HEK293 (cell line): Measurements from ENCODE around the gene RAB3IP.
A peak's percentile ranks its signal among the peaks of the same experiment; 100 is the strongest.

Experiments
- CTCF ChIA-PET: fragments of 350-600 bp; formaldehyde crosslinking; extraction: SDS; loops from one replicate; lab custom pipeline; 2021; ENCODE audit warnings: antibody characterized with exemption; lab: Yijun Ruan, JAX
- POLR2A ChIA-PET: fragments of 300-600 bp; formaldehyde crosslinking; extraction: SDS; loops from one replicate; lab custom pipeline; 2020; ENCODE audit warnings: antibody characterized with exemption, inconsistent platforms; lab: Yijun Ruan, JAX
- H3K27ac ChIP-seq: fragments of 200-500 bp; sonication (Bioruptor generic); 2 replicates; pipeline ENCODE4 v1.5.1; 2014; ENCODE audit warnings: low read depth, low read length, control low read depth, inconsistent platforms; ENCODE audit errors: extremely low read depth
- H3K36me3 ChIP-seq, 2 experiments: fragments of 200-500 bp in 1 of 2; sonication (Bioruptor generic) in 1 of 2; 1 replicate in 1 of 2; 2 replicates in 1 of 2; pipeline ENCODE4 v1.5.1; 2014 to 2017; ENCODE audit warnings: inconsistent platforms in 2 of 2, low read length in 2 of 2; ENCODE audit not compliant: control insufficient read depth in 2 of 2, insufficient read depth in 1 of 2
- H3K4me1 ChIP-seq: fragments of 200-500 bp; sonication (Bioruptor generic); 2 replicates; pipeline ENCODE4 v1.5.1; 2014; ENCODE audit warnings: mild to moderate bottlenecking, low read length, inconsistent platforms; ENCODE audit not compliant: control insufficient read depth, insufficient read depth
- H3K4me3 ChIP-seq: 2 replicates; pipeline ENCODE4 v1.5.1; 2011; ENCODE audit warnings: low read depth, mild to moderate bottlenecking, control low read depth, low read length, moderate library complexity
- H3K9me3 ChIP-seq: fragments of 200-500 bp; sonication (Bioruptor generic); 2 replicates; pipeline ENCODE4 v1.5.1; 2014; ENCODE audit warnings: low read depth, low read length, inconsistent platforms; ENCODE audit not compliant: control insufficient read depth, insufficient read depth
- EGR2 ChIP-seq: fragments of 450-650 bp; formaldehyde crosslinking; IDR thresholded peaks from 2 replicates; pipeline ENCODE4 v1.5.1; 2016; ENCODE audit warnings: low read depth, missing biosample characterization, missing genetic modification characterization
- OSR2 ChIP-seq: fragments of 450-650 bp; formaldehyde crosslinking; IDR thresholded peaks from 2 replicates; pipeline ENCODE4 v1.5.1; 2016; ENCODE audit warnings: missing biosample characterization, missing genetic modification characterization
- PRDM1 ChIP-seq: fragments of 450-650 bp; formaldehyde crosslinking; IDR thresholded peaks from 2 replicates; pipeline ENCODE4; 2016; ENCODE audit warnings: missing biosample characterization, missing genetic modification characterization
- SALL2 ChIP-seq: fragments of 450-650 bp; formaldehyde crosslinking; IDR thresholded peaks from 2 replicates; pipeline ENCODE4 v1.5.0; 2017; ENCODE audit warnings: missing biosample characterization, mild to moderate bottlenecking, missing genetic modification characterization, borderline replicate concordance
- SCRT2 ChIP-seq: fragments of 450-650 bp; formaldehyde crosslinking; IDR thresholded peaks from 2 replicates; pipeline ENCODE4 v1.5.1; 2016; ENCODE audit warnings: missing biosample characterization, missing genetic modification characterization
- YY2 ChIP-seq: fragments of 450-650 bp; formaldehyde crosslinking; IDR thresholded peaks from 2 replicates; pipeline ENCODE4 v1.5.1; 2016; ENCODE audit warnings: missing biosample characterization, missing genetic modification characterization
- ZBTB1 ChIP-seq: fragments of 450-650 bp; formaldehyde crosslinking; IDR thresholded peaks from 2 replicates; pipeline ENCODE4 v1.5.1; 2016; ENCODE audit warnings: missing biosample characterization, missing genetic modification characterization
- ZBTB17 ChIP-seq: fragments of 450-650 bp; formaldehyde crosslinking; IDR thresholded peaks from 2 replicates; pipeline ENCODE4 v1.5.1; 2016; ENCODE audit warnings: missing biosample characterization, missing genetic modification characterization
- ZBTB7A ChIP-seq: fragments of 450-650 bp; formaldehyde crosslinking; IDR thresholded peaks from 2 replicates; pipeline ENCODE4 v1.5.1; 2016; ENCODE audit warnings: low read depth, missing biosample characterization, missing genetic modification characterization
- ZNF169 ChIP-seq: fragments of 450-650 bp; formaldehyde crosslinking; IDR thresholded peaks from 2 replicates; pipeline ENCODE4 v1.5.1; 2016; ENCODE audit warnings: missing biosample characterization, missing genetic modification characterization
- ZNF2 ChIP-seq: fragments of 450-650 bp; formaldehyde crosslinking; IDR thresholded peaks from 2 replicates; pipeline ENCODE4 v1.5.1; 2016; ENCODE audit warnings: missing biosample characterization, missing genetic modification characterization
- ZNF23 ChIP-seq: fragments of 450-650 bp; formaldehyde crosslinking; IDR thresholded peaks from 2 replicates; pipeline ENCODE4 v1.5.1; 2016; ENCODE audit warnings: missing biosample characterization, missing genetic modification characterization, borderline replicate concordance
- ZNF239 ChIP-seq: fragments of 450-650 bp; formaldehyde crosslinking; IDR thresholded peaks from 2 replicates; pipeline ENCODE4 v1.5.1; 2016; ENCODE audit warnings: missing biosample characterization, missing genetic modification characterization
- ZNF24 ChIP-seq: fragments of 450-650 bp; formaldehyde crosslinking; IDR thresholded peaks from 2 replicates; pipeline ENCODE4 v1.5.1; 2016; ENCODE audit warnings: missing biosample characterization, missing genetic modification characterization
- ZNF366 ChIP-seq: fragments of 450-650 bp; formaldehyde crosslinking; conservative IDR thresholded peaks from 2 replicates; pipeline ENCODE4 v1.5.1; 2016; ENCODE audit warnings: missing biosample characterization, missing genetic modification characterization
- ZNF394 ChIP-seq: fragments of 450-650 bp; formaldehyde crosslinking; IDR thresholded peaks from 2 replicates; pipeline ENCODE4 v1.5.1; 2016; ENCODE audit warnings: missing biosample characterization, missing genetic modification characterization, mild to moderate bottlenecking, moderate library complexity, borderline replicate concordance
- ZNF473 ChIP-seq: fragments of 450-650 bp; formaldehyde crosslinking; IDR thresholded peaks from 2 replicates; pipeline ENCODE4 v1.5.1; 2017; ENCODE audit warnings: missing biosample characterization, missing genetic modification characterization
- ZNF624 ChIP-seq: fragments of 450-650 bp; formaldehyde crosslinking; IDR thresholded peaks from 2 replicates; pipeline ENCODE4 v1.5.1; 2017; ENCODE audit warnings: missing biosample characterization, missing genetic modification characterization
- ZNF629 ChIP-seq: fragments of 450-650 bp; formaldehyde crosslinking; IDR thresholded peaks from 2 replicates; pipeline ENCODE4 v1.5.1; 2017; ENCODE audit warnings: missing biosample characterization, missing genetic modification characterization
- ZNF654 ChIP-seq: fragments of 450-650 bp; formaldehyde crosslinking; IDR thresholded peaks from 2 replicates; pipeline ENCODE4 v1.5.1; 2016; ENCODE audit warnings: low read depth, missing biosample characterization, missing genetic modification characterization
- ZNF768 ChIP-seq: fragments of 450-650 bp; formaldehyde crosslinking; IDR thresholded peaks from 2 replicates; pipeline ENCODE4 v1.5.1; 2018; ENCODE audit warnings: missing biosample characterization, mild to moderate bottlenecking, missing genetic modification characterization
- TF ChIP-seq, protein P1 (sequence below): fragments of 450-650 bp; formaldehyde crosslinking; IDR thresholded peaks from 2 replicates; pipeline ENCODE4 v1.5.1; 2017; ENCODE audit warnings: missing biosample characterization, missing genetic modification characterization
- TF ChIP-seq, protein P2 (sequence below): fragments of 450-650 bp; formaldehyde crosslinking; IDR thresholded peaks from 2 replicates; pipeline ENCODE4 v1.5.1; 2017; ENCODE audit warnings: missing biosample characterization, missing genetic modification characterization
- TF ChIP-seq, protein P3 (sequence below): fragments of 450-650 bp; formaldehyde crosslinking; IDR thresholded peaks from 2 replicates; pipeline ENCODE4 v1.5.1; 2016; ENCODE audit warnings: missing biosample characterization, missing genetic modification characterization
- TF ChIP-seq, protein P4 (sequence below): fragments of 450-650 bp; IDR thresholded peaks from 2 replicates; pipeline ENCODE4 v1.5.1; 2018; ENCODE audit warnings: missing biosample characterization, missing genetic modification characterization

The RAB3IP gene

DNA sequence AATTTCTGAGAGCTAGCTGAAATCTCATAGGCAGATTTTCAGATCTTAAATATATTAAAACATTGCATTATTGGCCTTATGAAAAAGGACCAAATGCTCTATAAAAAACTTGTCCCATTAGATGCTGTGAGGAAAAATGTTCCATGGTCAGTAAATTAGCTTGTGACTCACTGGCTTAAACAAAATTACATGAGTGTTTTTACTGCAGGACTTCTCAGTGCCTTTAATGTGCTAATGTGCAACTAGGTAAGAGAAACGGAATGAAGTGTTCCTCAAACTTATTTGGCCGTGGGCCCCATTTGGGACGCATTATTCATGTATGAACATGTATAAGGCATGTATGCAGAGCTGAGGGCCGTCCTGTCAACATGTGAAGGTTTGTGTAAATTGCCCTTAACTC lies 128.0 kb downstream of the RAB3IP start:
- ChIA-PET CTCF (interaction anchor here (1.0 kb wide), 1 partner anchor 13 kb away, joined by 4 read pairs; no protein-coding TSS in a partner anchor), POLR2A (no interaction called here)
- H3K4me3 ChIP-seq, result no peak overlapping the region

DNA sequence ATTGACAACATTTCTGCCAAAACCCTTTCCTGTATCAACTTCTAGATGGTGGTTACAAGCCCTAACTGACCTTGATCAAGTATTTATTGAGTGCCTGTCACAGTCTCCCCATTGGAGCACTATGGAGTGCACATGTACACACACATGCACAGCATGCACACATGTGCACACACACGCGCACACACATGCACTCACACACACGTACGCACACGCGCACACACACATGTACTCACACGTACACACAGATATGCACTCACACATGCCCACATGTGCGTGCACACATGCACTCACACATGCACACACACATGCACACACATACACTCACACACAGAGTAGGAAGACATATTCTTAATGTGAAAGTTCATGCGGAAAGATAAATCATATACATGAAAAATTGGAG lies 130.0 kb downstream of the RAB3IP start:
- no peaks in the 10 kb centered on the region for H3K36me3 ChIP-seq
- no peaks in the 10 kb centered on the region for H3K9me3 ChIP-seq
- no peak overlapping the region for H3K27ac ChIP-seq
- ChIA-PET CTCF (interaction anchor here (1.0 kb wide), 1 partner anchor 981 kb away, joined by 3 read pairs; no protein-coding TSS in a partner anchor), POLR2A (no interaction called here)
- H3K4me1 ChIP-seq, result no peaks in the 10 kb centered on the region
- H3K4me3 ChIP-seq, result no peak overlapping the region
- TF ChIP-seq, protein P1, sequence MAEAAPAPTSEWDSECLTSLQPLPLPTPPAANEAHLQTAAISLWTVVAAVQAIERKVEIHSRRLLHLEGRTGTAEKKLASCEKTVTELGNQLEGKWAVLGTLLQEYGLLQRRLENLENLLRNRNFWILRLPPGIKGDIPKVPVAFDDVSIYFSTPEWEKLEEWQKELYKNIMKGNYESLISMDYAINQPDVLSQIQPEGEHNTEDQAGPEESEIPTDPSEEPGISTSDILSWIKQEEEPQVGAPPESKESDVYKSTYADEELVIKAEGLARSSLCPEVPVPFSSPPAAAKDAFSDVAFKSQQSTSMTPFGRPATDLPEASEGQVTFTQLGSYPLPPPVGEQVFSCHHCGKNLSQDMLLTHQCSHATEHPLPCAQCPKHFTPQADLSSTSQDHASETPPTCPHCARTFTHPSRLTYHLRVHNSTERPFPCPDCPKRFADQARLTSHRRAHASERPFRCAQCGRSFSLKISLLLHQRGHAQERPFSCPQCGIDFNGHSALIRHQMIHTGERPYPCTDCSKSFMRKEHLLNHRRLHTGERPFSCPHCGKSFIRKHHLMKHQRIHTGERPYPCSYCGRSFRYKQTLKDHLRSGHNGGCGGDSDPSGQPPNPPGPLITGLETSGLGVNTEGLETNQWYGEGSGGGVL (tag by site-specific recombination), result no peak
- TF ChIP-seq, protein P2, sequence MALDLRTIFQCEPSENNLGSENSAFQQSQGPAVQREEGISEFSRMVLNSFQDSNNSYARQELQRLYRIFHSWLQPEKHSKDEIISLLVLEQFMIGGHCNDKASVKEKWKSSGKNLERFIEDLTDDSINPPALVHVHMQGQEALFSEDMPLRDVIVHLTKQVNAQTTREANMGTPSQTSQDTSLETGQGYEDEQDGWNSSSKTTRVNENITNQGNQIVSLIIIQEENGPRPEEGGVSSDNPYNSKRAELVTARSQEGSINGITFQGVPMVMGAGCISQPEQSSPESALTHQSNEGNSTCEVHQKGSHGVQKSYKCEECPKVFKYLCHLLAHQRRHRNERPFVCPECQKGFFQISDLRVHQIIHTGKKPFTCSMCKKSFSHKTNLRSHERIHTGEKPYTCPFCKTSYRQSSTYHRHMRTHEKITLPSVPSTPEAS (tag by site-specific recombination), result peak; percentile 87

More for the DNA sequence above, 128.0 kb downstream of the RAB3IP start:
- Histone ChIP-seq H3K4me1 (no peaks in the 10 kb centered on the region), H3K27ac (no peak overlapping the region), H3K9me3 (no peaks in the 10 kb centered on the region), H3K36me3 (no peaks in the 10 kb centered on the region)
- TF ChIP-seq, protein P3, sequence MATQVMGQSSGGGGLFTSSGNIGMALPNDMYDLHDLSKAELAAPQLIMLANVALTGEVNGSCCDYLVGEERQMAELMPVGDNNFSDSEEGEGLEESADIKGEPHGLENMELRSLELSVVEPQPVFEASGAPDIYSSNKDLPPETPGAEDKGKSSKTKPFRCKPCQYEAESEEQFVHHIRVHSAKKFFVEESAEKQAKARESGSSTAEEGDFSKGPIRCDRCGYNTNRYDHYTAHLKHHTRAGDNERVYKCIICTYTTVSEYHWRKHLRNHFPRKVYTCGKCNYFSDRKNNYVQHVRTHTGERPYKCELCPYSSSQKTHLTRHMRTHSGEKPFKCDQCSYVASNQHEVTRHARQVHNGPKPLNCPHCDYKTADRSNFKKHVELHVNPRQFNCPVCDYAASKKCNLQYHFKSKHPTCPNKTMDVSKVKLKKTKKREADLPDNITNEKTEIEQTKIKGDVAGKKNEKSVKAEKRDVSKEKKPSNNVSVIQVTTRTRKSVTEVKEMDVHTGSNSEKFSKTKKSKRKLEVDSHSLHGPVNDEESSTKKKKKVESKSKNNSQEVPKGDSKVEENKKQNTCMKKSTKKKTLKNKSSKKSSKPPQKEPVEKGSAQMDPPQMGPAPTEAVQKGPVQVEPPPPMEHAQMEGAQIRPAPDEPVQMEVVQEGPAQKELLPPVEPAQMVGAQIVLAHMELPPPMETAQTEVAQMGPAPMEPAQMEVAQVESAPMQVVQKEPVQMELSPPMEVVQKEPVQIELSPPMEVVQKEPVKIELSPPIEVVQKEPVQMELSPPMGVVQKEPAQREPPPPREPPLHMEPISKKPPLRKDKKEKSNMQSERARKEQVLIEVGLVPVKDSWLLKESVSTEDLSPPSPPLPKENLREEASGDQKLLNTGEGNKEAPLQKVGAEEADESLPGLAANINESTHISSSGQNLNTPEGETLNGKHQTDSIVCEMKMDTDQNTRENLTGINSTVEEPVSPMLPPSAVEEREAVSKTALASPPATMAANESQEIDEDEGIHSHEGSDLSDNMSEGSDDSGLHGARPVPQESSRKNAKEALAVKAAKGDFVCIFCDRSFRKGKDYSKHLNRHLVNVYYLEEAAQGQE, result no peak
- TF ChIP-seq ZNF24 (tag by site-specific recombination) (no peak), ZNF768 (tag by site-specific recombination) (no peak), EGR2 (tag by site-specific recombination) (no peak), ZNF239 (tag by site-specific recombination) (peak; percentile 54; the same call in 1 of the 2 replicates), ZNF473 (tag by site-specific recombination) (no peak), ZNF2 (tag by site-specific recombination) (no peak)

DNA sequence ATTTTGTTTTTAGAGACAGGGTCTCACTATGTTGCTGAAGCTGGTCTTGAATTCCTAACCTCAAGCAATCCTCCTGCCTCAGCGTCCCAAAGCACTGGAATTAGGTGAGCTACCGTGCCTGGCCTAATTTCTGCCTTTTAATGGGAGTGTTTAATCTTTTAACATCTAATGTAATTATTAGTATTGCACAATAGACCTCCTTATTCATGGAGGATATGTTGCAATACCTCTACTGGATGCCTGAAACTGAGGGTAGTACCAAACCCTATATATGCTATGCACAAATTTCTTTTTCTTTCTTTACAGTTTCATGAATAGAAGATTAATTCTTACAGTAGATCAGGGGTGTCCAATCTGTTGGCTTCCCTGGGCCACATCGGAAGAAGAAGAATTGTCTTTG lies 134.1 kb downstream of the RAB3IP start:
- Histone ChIP-seq H3K4me1 (no peaks in the 10 kb centered on the region), H3K9me3 (no peaks in the 10 kb centered on the region), H3K4me3 (no peak overlapping the region), H3K36me3 (no peaks in the 10 kb centered on the region), H3K27ac (no peak overlapping the region)
- ChIA-PET CTCF (interaction anchor here (0.7 kb wide), 1 partner anchor 1141 kb away, joined by 3 read pairs; no protein-coding TSS in a partner anchor), POLR2A (no interaction called here)
- no peak for TF ChIP-seq ZNF23 (tag by site-specific recombination)
- no peak for TF ChIP-seq ZBTB7A (tag by site-specific recombination)
- TF ChIP-seq ZNF629 (tag by site-specific recombination), result no peak
- TF ChIP-seq OSR2, result no peak
- no peak for TF ChIP-seq YY2
- no peak for TF ChIP-seq ZNF654
- no peak for TF ChIP-seq SCRT2 (tag by site-specific recombination)
- TF ChIP-seq, protein P4, sequence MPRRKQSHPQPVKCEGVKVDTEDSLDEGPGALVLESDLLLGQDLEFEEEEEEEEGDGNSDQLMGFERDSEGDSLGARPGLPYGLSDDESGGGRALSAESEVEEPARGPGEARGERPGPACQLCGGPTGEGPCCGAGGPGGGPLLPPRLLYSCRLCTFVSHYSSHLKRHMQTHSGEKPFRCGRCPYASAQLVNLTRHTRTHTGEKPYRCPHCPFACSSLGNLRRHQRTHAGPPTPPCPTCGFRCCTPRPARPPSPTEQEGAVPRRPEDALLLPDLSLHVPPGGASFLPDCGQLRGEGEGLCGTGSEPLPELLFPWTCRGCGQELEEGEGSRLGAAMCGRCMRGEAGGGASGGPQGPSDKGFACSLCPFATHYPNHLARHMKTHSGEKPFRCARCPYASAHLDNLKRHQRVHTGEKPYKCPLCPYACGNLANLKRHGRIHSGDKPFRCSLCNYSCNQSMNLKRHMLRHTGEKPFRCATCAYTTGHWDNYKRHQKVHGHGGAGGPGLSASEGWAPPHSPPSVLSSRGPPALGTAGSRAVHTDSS (tag by site-specific recombination), result no peak
- no peak for TF ChIP-seq PRDM1 (tag by site-specific recombination)
- no peak for TF ChIP-seq ZBTB1 (tag by site-specific recombination)
- TF ChIP-seq ZNF169 (tag by site-specific recombination), result no peak
- TF ChIP-seq ZBTB17, result no peak
- TF ChIP-seq SALL2 (tag by site-specific recombination), result no peak
- no peak for TF ChIP-seq ZNF394
- no peak for TF ChIP-seq ZNF366 (tag by site-specific recombination)
- TF ChIP-seq ZNF624 (tag by site-specific recombination), result no peak
